Liver (tissue), 9 donors: ENCODE data around the gene PRKD1. TPM values are rescaled to one million over a fixed set of nuclear protein-coding genes. Genes with fewer than 3 reads are reported as not detected.

Experiments
- DNase-seq: peaks from one replicate; pipeline ENCODE4 v3.0.0-alpha.2; 2017; ENCODE audit warnings: low spot score
- H3K27ac ChIP-seq, 2 donors: one replicate each; pipeline ENCODE4 v1.7.0; 2013; ENCODE audit warnings: inconsistent platforms in 2 of 2, low read length in 2 of 2, control low read depth in 1 of 2, low read depth in 1 of 2, mild to moderate bottlenecking in 1 of 2
- H3K27me3 ChIP-seq, 4 donors: one replicate each; pipeline versions ENCODE4 v1.6.1 to v1.7.0; 2013; ENCODE audit warnings: low read length in 3 of 4, inconsistent platforms in 1 of 4, mild to moderate bottlenecking in 1 of 4, moderate library complexity in 1 of 4; ENCODE audit not compliant: control insufficient read depth in 4 of 4, insufficient read depth in 4 of 4
- H3K36me3 ChIP-seq, 4 donors: one replicate each; pipeline versions ENCODE4 v1.6.1 to v1.7.0; 2013; ENCODE audit warnings: low read length in 3 of 4, mild to moderate bottlenecking in 3 of 4, low read depth in 1 of 4, moderate library complexity in 1 of 4; ENCODE audit not compliant: control insufficient read depth in 4 of 4, insufficient read depth in 3 of 4
- H3K4me1 ChIP-seq, 4 donors: one replicate each; pipeline versions ENCODE4 v1.6.1 to v1.7.0; 2013; ENCODE audit warnings: low read length in 3 of 4, mild to moderate bottlenecking in 3 of 4, moderate library complexity in 1 of 4; ENCODE audit not compliant: control insufficient read depth in 4 of 4, insufficient read depth in 4 of 4
- H3K4me3 ChIP-seq, 3 donors: one replicate each; pipeline versions ENCODE4 v1.6.1 to v1.7.0; 2013; ENCODE audit warnings: low read length in 3 of 3, control low read depth in 1 of 3, low read depth in 1 of 3, mild to moderate bottlenecking in 1 of 3
- H3K9ac ChIP-seq, 2 donors: one replicate each; pipeline ENCODE4 v1.7.0; 2013; ENCODE audit warnings: low read length in 2 of 2, mild to moderate bottlenecking in 2 of 2, moderate library complexity in 2 of 2, control low read depth in 1 of 2, low read depth in 1 of 2
- H3K9me3 ChIP-seq, 4 donors: one replicate each; pipeline versions ENCODE4 v1.6.1 to v1.7.0; 2013; ENCODE audit warnings: low read length in 3 of 4; ENCODE audit not compliant: control insufficient read depth in 4 of 4
- EGR1 ChIP-seq, 2 donors: IDR thresholded peaks; 2 replicates each; pipeline ENCODE4 v1.6.1; 2016 to 2018; ENCODE audit warnings: antibody characterized with exemption in 2 of 2, low read depth in 2 of 2
- FOXA1 ChIP-seq: IDR thresholded peaks from 2 replicates; pipeline ENCODE4 v1.6.1; 2016; ENCODE audit warnings: antibody characterized with exemption
- FOXA2 ChIP-seq: IDR thresholded peaks from 2 replicates; pipeline ENCODE4 v1.6.1; 2016; ENCODE audit warnings: antibody characterized with exemption
- GABPA ChIP-seq, 2 donors: IDR thresholded peaks in 1 of 2; conservative IDR thresholded peaks in 1 of 2; 2 replicates each; pipeline ENCODE4 v1.6.1; 2016; ENCODE audit warnings: antibody characterized with exemption in 2 of 2, mild to moderate bottlenecking in 1 of 2, moderate library complexity in 1 of 2
- HNF4A ChIP-seq, 2 donors: conservative IDR thresholded peaks; 2 replicates each; pipeline ENCODE4 v1.6.1; 2016; ENCODE audit warnings: antibody characterized with exemption in 2 of 2, mild to moderate bottlenecking in 2 of 2
- HNF4G ChIP-seq: IDR thresholded peaks from 2 replicates; pipeline ENCODE4 v1.6.1; 2016; ENCODE audit warnings: antibody characterized with exemption
- JUND ChIP-seq, 2 donors: IDR thresholded peaks; 2 replicates each; pipeline ENCODE4 v1.6.1; 2016; ENCODE audit warnings: antibody characterized with exemption in 2 of 2
- NR2F2 ChIP-seq: IDR thresholded peaks from 2 replicates; pipeline ENCODE4 v1.6.1; 2016; ENCODE audit warnings: antibody characterized with exemption
- RAD21 ChIP-seq, 2 donors: IDR thresholded peaks; 2 replicates each; pipeline ENCODE4 v1.6.1; 2016; ENCODE audit warnings: antibody characterized with exemption in 2 of 2, mild to moderate bottlenecking in 2 of 2
- RXRA ChIP-seq, 2 donors: IDR thresholded peaks; 2 replicates each; pipeline ENCODE4 v1.6.1; 2017 to 2018; ENCODE audit warnings: antibody characterized with exemption in 2 of 2, mild to moderate bottlenecking in 1 of 2
- SP1 ChIP-seq: IDR thresholded peaks from 2 replicates; pipeline ENCODE4 v1.6.1; 2018; ENCODE audit warnings: antibody characterized with exemption, mild to moderate bottlenecking
- TAF1 ChIP-seq: conservative IDR thresholded peaks from 2 replicates; pipeline ENCODE4 v1.6.1; 2016; ENCODE audit warnings: antibody characterized with exemption, mild to moderate bottlenecking
- YY1 ChIP-seq: IDR thresholded peaks from 2 replicates; pipeline ENCODE4 v1.6.1; 2016; ENCODE audit warnings: antibody characterized with exemption, mild to moderate bottlenecking
- WGBS: extraction: QIAGEN DNeasy Blood & Tissue Kit; methylation state at CpG from one replicate; pipeline ENCODE4 v1.1.7; 2013; 5-methylcytosine and 5-hydroxymethylcytosine counted together
- polyA plus RNA-seq, 2 donors: library from polyadenylated mRNA; stranded (reverse) in 1 of 2; unstranded in 1 of 2; fragments of 200-250 nt in 1 of 2; fragments of >200 nt in 1 of 2; fragmentation: Nextera tagmentation in 1 of 2; extraction: Ambion mirVana in 1 of 2; gene quantifications; one replicate each; pipeline versions ENCODE4 v1.2.1 to v1.2.3, GENCODE V29; 2013 to 2015
- total RNA-seq, 2 donors: library from RNA; depleted of rRNA; stranded (reverse); fragments of >200 nt; gene quantifications; one replicate each; pipeline ENCODE4 v1.2.3, GENCODE V29; 2014
- TF ChIP-seq, protein P1 (sequence below): fragments of 150-350 bp; IDR thresholded peaks from 2 replicates; pipeline ENCODE4 v1.5.1; 2017; ENCODE audit warnings: improper control_type of control experiment, low read depth, low read length; ENCODE audit not compliant: missing input control
- TF ChIP-seq, protein P2 (sequence below): IDR thresholded peaks from 2 replicates; pipeline ENCODE4 v1.6.1; 2016; ENCODE audit warnings: antibody characterized with exemption
- TF ChIP-seq, protein P3 (sequence below): IDR thresholded peaks from 2 replicates; pipeline ENCODE4 v1.6.1; 2016; ENCODE audit warnings: antibody characterized with exemption
- TF ChIP-seq, protein P4 (sequence below): IDR thresholded peaks from 2 replicates; pipeline ENCODE4 v1.6.1; 2016; ENCODE audit warnings: antibody characterized with exemption
- donor health status: healthy.
- donor health status: healthy.
- donor health status: healthy.
- donor health status: healthy.
- donor health status: healthy.

PRKD1 gene
- total and polyA plus RNA-seq, 4 donors: 0.85 to 5.0 (median 0.99) TPM

DNA sequence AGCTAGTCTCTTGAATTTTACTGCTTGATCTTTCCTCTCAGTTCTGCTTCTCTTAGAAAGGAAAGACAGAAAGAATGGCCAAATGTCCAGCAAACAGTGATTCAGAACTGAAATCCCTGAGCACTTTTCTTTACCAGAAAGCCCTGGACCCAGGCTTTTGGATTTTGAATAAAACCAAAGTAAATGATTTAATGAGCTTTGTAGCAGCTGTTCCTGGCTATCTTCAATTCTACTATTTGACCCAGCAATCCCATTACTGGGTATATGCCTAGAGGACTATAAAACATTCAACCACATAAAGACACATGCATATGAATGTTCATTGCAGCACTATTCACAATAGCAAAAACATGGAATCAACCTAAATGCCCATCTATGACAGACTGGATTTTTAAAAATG lies 187.2 kb downstream of the PRKD1 start:
- no peaks in the 10 kb centered on the region for H3K9me3 ChIP-seq
- TF ChIP-seq HNF4G (no peak), JUND (IDR thresholded peaks at IDR 0.05) (no peak), RAD21 (IDR thresholded peaks at IDR 0.05) (no peak), SP1 (no peak)
- TF ChIP-seq, protein P1, sequence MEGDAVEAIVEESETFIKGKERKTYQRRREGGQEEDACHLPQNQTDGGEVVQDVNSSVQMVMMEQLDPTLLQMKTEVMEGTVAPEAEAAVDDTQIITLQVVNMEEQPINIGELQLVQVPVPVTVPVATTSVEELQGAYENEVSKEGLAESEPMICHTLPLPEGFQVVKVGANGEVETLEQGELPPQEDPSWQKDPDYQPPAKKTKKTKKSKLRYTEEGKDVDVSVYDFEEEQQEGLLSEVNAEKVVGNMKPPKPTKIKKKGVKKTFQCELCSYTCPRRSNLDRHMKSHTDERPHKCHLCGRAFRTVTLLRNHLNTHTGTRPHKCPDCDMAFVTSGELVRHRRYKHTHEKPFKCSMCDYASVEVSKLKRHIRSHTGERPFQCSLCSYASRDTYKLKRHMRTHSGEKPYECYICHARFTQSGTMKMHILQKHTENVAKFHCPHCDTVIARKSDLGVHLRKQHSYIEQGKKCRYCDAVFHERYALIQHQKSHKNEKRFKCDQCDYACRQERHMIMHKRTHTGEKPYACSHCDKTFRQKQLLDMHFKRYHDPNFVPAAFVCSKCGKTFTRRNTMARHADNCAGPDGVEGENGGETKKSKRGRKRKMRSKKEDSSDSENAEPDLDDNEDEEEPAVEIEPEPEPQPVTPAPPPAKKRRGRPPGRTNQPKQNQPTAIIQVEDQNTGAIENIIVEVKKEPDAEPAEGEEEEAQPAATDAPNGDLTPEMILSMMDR: no peak

DNA sequence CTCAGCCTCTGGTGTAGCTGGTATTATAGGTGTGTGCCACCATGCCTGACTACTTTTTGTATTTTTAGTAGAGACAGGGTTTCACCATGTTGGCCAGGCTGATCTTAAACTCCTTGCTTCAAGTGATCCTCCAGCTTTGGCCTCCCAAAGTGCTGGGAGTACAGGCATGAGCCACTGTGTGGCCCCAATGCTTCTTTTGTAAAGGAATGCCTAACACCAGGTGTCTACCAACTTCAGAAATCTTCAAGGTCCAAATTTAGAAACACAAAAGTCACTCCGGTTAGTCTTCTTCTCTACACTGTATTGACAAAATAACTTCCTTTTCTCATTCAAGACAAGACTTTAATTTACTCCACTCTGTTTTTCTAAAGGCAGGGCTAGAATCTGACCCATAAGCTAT lies 188.7 kb downstream of the PRKD1 start:
- DNase-seq: no peak
- Histone ChIP-seq H3K9ac (no peak overlapping the region), H3K4me1 (no peaks in the 10 kb centered on the region), H3K4me3 (no peak overlapping the region), H3K27me3 (peaks cover 0 to 4% (median 0%) of the 10 kb centered on the region in 4 donors), H3K36me3 (no peaks in the 10 kb centered on the region), H3K9me3 (no peaks in the 10 kb centered on the region), H3K27ac (no peak overlapping the region)
- WGBS: 96% methylated on average over 1 of the region's 1 CpG
- TF ChIP-seq EGR1 (IDR thresholded peaks at IDR 0.05; ENCODE audit: low read depth in 2 of 2) (no peak), TAF1 (no peak), SP1 (no peak), JUND (IDR thresholded peaks at IDR 0.05) (no peak), RXRA (IDR thresholded peaks at IDR 0.05) (no peak)
- TF ChIP-seq, protein P1: no peak

More for the DNA sequence above, 187.2 kb downstream of the PRKD1 start:
- H3K4me3 ChIP-seq: no peak overlapping the region
- no peak for DNase-seq
- peaks cover 0 to 4% (median 0%) of the 10 kb centered on the region in 4 donors for H3K27me3 ChIP-seq
- H3K4me1 ChIP-seq: no peaks in the 10 kb centered on the region
- H3K27ac ChIP-seq: no peak overlapping the region
- H3K36me3 ChIP-seq: no peaks in the 10 kb centered on the region
- H3K9ac ChIP-seq: no peak overlapping the region

DNA sequence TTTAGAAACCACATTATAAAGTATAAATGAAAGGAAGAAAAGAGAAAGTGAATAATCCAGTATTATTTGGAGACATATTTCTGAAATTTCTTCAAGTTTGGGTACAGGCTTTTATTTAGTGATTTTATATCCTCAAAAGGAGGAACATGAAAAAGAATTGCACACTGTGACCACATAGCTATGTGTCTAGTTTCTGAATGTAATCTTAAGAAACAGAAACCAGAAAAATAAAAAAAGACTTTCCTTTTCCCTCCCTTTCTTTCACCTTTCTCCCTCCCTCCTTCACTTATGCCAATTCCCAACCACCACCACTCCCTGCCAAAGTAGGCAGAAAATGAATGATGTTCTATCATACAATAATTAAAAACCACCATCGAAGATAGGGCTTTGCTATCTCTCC lies 189.6 kb downstream of the PRKD1 start:
- peaks cover 0 to 4% (median 0%) of the 10 kb centered on the region in 4 donors for H3K27me3 ChIP-seq
- WGBS: 74% methylated on average over 1 of the region's 1 CpG
- H3K9me3 ChIP-seq: no peaks in the 10 kb centered on the region
- no peaks in the 10 kb centered on the region for H3K4me1 ChIP-seq
- H3K4me3 ChIP-seq: no peak overlapping the region
- DNase-seq: no peak
- TF ChIP-seq TAF1 (no peak), FOXA1 (no peak), HNF4A (conservative IDR thresholded peaks at IDR 0.05) (no peak), EGR1 (IDR thresholded peaks at IDR 0.05; ENCODE audit: low read depth in 2 of 2) (no peak), GABPA (IDR thresholded peaks at IDR 0.05 in 1 of 2, conservative IDR thresholded peaks at IDR 0.05 in 1 of 2) (no peak), RXRA (IDR thresholded peaks at IDR 0.05) (no peak), NR2F2 (no peak), FOXA2 (no peak), RAD21 (IDR thresholded peaks at IDR 0.05) (no peak), JUND (IDR thresholded peaks at IDR 0.05) (no peak), YY1 (no peak), SP1 (no peak)
- TF ChIP-seq, protein P2, sequence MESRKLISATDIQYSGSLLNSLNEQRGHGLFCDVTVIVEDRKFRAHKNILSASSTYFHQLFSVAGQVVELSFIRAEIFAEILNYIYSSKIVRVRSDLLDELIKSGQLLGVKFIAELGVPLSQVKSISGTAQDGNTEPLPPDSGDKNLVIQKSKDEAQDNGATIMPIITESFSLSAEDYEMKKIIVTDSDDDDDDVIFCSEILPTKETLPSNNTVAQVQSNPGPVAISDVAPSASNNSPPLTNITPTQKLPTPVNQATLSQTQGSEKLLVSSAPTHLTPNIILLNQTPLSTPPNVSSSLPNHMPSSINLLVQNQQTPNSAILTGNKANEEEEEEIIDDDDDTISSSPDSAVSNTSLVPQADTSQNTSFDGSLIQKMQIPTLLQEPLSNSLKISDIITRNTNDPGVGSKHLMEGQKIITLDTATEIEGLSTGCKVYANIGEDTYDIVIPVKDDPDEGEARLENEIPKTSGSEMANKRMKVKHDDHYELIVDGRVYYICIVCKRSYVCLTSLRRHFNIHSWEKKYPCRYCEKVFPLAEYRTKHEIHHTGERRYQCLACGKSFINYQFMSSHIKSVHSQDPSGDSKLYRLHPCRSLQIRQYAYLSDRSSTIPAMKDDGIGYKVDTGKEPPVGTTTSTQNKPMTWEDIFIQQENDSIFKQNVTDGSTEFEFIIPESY: no peak
- TF ChIP-seq, protein P3, sequence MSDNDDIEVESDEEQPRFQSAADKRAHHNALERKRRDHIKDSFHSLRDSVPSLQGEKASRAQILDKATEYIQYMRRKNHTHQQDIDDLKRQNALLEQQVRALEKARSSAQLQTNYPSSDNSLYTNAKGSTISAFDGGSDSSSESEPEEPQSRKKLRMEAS: no peak
- TF ChIP-seq, protein P4, sequence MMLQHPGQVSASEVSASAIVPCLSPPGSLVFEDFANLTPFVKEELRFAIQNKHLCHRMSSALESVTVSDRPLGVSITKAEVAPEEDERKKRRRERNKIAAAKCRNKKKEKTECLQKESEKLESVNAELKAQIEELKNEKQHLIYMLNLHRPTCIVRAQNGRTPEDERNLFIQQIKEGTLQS: no peak
- no peak overlapping the region for H3K27ac ChIP-seq
- H3K36me3 ChIP-seq: no peaks in the 10 kb centered on the region
- H3K9ac ChIP-seq: no peak overlapping the region
